Neural cell (in vitro differentiated cells): ENCODE results near the gene ZNHIT1. TPM values are rescaled to one million over a fixed set of nuclear protein-coding genes. Genes with fewer than 3 reads are reported as not detected.

Experiments
- H2AFZ ChIP-seq: fragments of 200-600, 300-800 bp; sonication (generic), shearing (Covaris generic); 2 replicates; pipeline ENCODE4 v1.6.0; 2014; ENCODE audit warnings: low read depth, mild to moderate bottlenecking, antibody characterized with exemption, low read length, moderate library complexity
- H3F3A ChIP-seq: fragments of 200-600 bp; shearing (Covaris generic); 2 replicates; pipeline ENCODE4 v1.6.1; 2016; ENCODE audit warnings: mild to moderate bottlenecking, moderate library complexity, mixed read lengths, antibody characterized with exemption, low read length; ENCODE audit not compliant: insufficient read depth, poor library complexity, severe bottlenecking
- H3K27ac ChIP-seq: fragments of 200-600, 300-800 bp; sonication (generic), shearing (Covaris generic); 2 replicates; pipeline ENCODE4 v1.5.1; 2014; ENCODE audit warnings: mild to moderate bottlenecking, low read length, moderate library complexity
- H3K27me3 ChIP-seq: fragments of 300-800, 200-600 bp; sonication (generic), shearing (Covaris generic); 2 replicates; pipeline ENCODE4 v1.6.0; 2014; ENCODE audit warnings: mild to moderate bottlenecking, low read depth, low read length, moderate library complexity; ENCODE audit not compliant: insufficient read depth
- H3K36me3 ChIP-seq: fragments of 300-800, 200-600 bp; sonication (generic), shearing (Covaris generic); 2 replicates; pipeline ENCODE4 v1.5.1; 2014; ENCODE audit warnings: mild to moderate bottlenecking, antibody characterized with exemption, low read length, moderate library complexity; ENCODE audit not compliant: insufficient read depth
- H3K4me2 ChIP-seq: fragments of 300-800, 200-600 bp; sonication (generic), shearing (Covaris generic); 2 replicates; pipeline ENCODE4 v1.6.0; 2014; ENCODE audit warnings: mild to moderate bottlenecking, low read length
- H3K4me3 ChIP-seq: fragments of 300-800, 200-600 bp; sonication (generic), shearing (Covaris generic); 2 replicates; pipeline ENCODE4 v1.5.1; 2014; ENCODE audit warnings: mild to moderate bottlenecking, low read length, moderate library complexity
- H3K79me2 ChIP-seq: fragments of 200-600 bp; shearing (Covaris generic); replicated peaks from 2 replicates; pipeline ENCODE4 v1.6.0; 2014; ENCODE audit warnings: mild to moderate bottlenecking, low read length, moderate library complexity; ENCODE audit not compliant: insufficient read depth
- H3K9ac ChIP-seq: fragments of 300-800, 200-600 bp; sonication (generic), shearing (Covaris generic); 2 replicates; pipeline ENCODE4 v1.6.1; 2016; ENCODE audit warnings: mild to moderate bottlenecking, low read length, mixed read lengths
- H3K9me2 ChIP-seq: fragments of 200-600 bp; shearing (Covaris generic); 2 replicates; pipeline ENCODE4 v1.6.1; 2016; ENCODE audit warnings: mild to moderate bottlenecking, low read length, mixed read lengths; ENCODE audit not compliant: insufficient read depth
- H3K9me3 ChIP-seq: fragments of 200-600, 300-800 bp; sonication (generic), shearing (Covaris generic); 2 replicates; pipeline ENCODE4 v1.6.1; 2016; ENCODE audit warnings: mild to moderate bottlenecking, mixed run types, low read length, moderate library complexity, mixed read lengths
- H4K20me1 ChIP-seq: fragments of 200-600 bp; shearing (Covaris generic); 2 replicates; pipeline ENCODE4 v1.6.1; 2016; ENCODE audit warnings: mild to moderate bottlenecking, mixed run types; ENCODE audit not compliant: insufficient read depth
- CTCF ChIP-seq: fragments of 450-650 bp; IDR thresholded peaks from 2 replicates; pipeline ENCODE4 v1.5.1; 2014; ENCODE audit warnings: antibody characterized with exemption, mild to moderate bottlenecking, moderate library complexity; ENCODE audit not compliant: poor library complexity, severe bottlenecking
- EP300 ChIP-seq: fragments of 450-650 bp; conservative IDR thresholded peaks from 2 replicates; pipeline ENCODE4 v1.6.1; 2014; ENCODE audit warnings: antibody characterized with exemption, mild to moderate bottlenecking, moderate library complexity; ENCODE audit not compliant: poor library complexity, severe bottlenecking
- EZH2 ChIP-seq: fragments of 200-600, 300-800 bp; shearing (Covaris generic), sonication (generic); IDR thresholded peaks from 2 replicates; pipeline ENCODE4 v1.6.1; 2014; ENCODE audit warnings: antibody characterized with exemption, low read length, borderline replicate concordance, mild to moderate bottlenecking; ENCODE audit not compliant: insufficient read depth, poor library complexity, severe bottlenecking
- MXI1 ChIP-seq: fragments of 450-650 bp; conservative IDR thresholded peaks from 2 replicates; pipeline ENCODE4 v1.6.1; 2014; ENCODE audit warnings: antibody characterized with exemption, mild to moderate bottlenecking; ENCODE audit not compliant: poor library complexity, severe bottlenecking
- POLR2AphosphoS5 ChIP-seq: IDR thresholded peaks from 2 replicates; pipeline ENCODE4 v1.6.1; 2012
- RAD21 ChIP-seq: fragments of 450-650 bp; conservative IDR thresholded peaks from 2 replicates; pipeline ENCODE4 v1.6.1; 2014; ENCODE audit warnings: antibody characterized with exemption, mild to moderate bottlenecking, moderate library complexity
- REST ChIP-seq: IDR thresholded peaks from 2 replicates; pipeline ENCODE4 v1.6.1; 2012; ENCODE audit warnings: borderline replicate concordance
- SMC3 ChIP-seq: fragments of 450-650 bp; conservative IDR thresholded peaks from 2 replicates; pipeline ENCODE4 v1.6.1; 2014; ENCODE audit warnings: antibody characterized with exemption, mild to moderate bottlenecking, moderate library complexity; ENCODE audit not compliant: poor library complexity
- TAF1 ChIP-seq: IDR thresholded peaks from 2 replicates; pipeline ENCODE4 v1.6.1; 2012; ENCODE audit warnings: low read depth
- polyA plus RNA-seq: library from polyadenylated mRNA; depleted of rRNA; stranded (reverse); fragments of >200 nt; gene quantifications from 2 replicates; pipeline ENCODE4 v1.2.3, GENCODE V29; 2014

ZNHIT1 gene
- polyA plus RNA-seq, 1 donor from 2014 or later = 176 TPM

- TF ChIP-seq CTCF (no peak), REST (no peak), EZH2 (no peak), SMC3 (no peak), TAF1 (no peak), EP300 (no peak), MXI1 (no peak), POLR2AphosphoS5 (no peak), RAD21 (no peak)
- Histone ChIP-seq H3K4me3 (no peak overlapping the region), H3K36me3 (no peaks in the 10 kb centered on the region), H3K9ac (no peak overlapping the region), H3K4me2 (no peak overlapping the region), H3K27me3 (no peaks in the 10 kb centered on the region), H3K9me3 (no peaks in the 10 kb centered on the region), H3K27ac (no peak overlapping the region), H3K79me2 (no peaks in the 10 kb centered on the region), H2AFZ (no peak overlapping the region), H3K9me2 (no peaks in the 10 kb centered on the region), H3F3A (no peaks in the 10 kb centered on the region), H4K20me1 (no peaks in the 10 kb centered on the region)
These were observed 14.3 kb downstream of the ZNHIT1 start for GRCh38 chr7:101232141-101232850.

GRCh38 chr7:101233907-101234547 lies 16.1 kb downstream of the ZNHIT1 start:
- no peak overlapping the region for H3K9ac ChIP-seq
- H3K9me2 ChIP-seq = no peaks in the 10 kb centered on the region
- no peak overlapping the region for H3K4me2 ChIP-seq
- no peak overlapping the region for H3K4me3 ChIP-seq
- TF ChIP-seq EP300 (no peak), RAD21 (no peak), CTCF (no peak), REST (no peak), EZH2 (no peak), TAF1 (no peak)
- H3K9me3 ChIP-seq = no peaks in the 10 kb centered on the region
- no peaks in the 10 kb centered on the region for H3K27me3 ChIP-seq
- no peak overlapping the region for H2AFZ ChIP-seq
- no peaks in the 10 kb centered on the region for H3F3A ChIP-seq
- no peaks in the 10 kb centered on the region for H3K36me3 ChIP-seq
- no peak overlapping the region for H3K27ac ChIP-seq
- no peaks in the 10 kb centered on the region for H4K20me1 ChIP-seq
- H3K79me2 ChIP-seq = no peaks in the 10 kb centered on the region
